ENCODE data around the gene NTSR1.

NTSR1 gene

DNA sequence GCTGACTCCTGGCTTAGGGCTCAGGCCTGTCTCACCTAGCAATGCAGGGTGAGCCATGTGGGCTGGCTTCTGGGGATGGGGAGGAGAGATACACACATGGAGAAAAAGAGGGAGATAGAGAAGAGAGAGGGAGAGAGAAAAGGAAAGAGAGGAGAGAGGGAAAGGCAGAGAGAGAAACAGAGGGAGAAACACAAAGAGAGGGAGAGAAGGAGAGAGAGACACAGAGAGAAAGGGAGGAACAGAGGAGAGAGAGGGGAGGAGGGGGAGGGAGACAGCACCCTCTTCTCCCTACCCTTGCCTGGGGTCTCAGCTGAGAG lies 24.8 kb downstream of the NTSR1 start:
- Histone ChIP-seq H3K18ac (ENCODE audit: low read length) (no peak overlapping the region), H3K4me2 (ENCODE audit: low read length) (no peak overlapping the region), H3K4me3 (ENCODE audit: low read length) (no peak overlapping the region), H3K23ac (ENCODE audit: low read length) (no peak overlapping the region), H3K79me2 (ENCODE audit: control insufficient read depth, insufficient read depth, low read length) (no peaks in the 10 kb centered on the region), H3K4ac (ENCODE audit: low read depth, low read length) (no peak overlapping the region), H2BK5ac (ENCODE audit: low read length) (no peak overlapping the region), H2BK15ac (replicated peaks; ENCODE audit: low read depth) (no peak overlapping the region), H3K4me1 (ENCODE audit: control insufficient read depth, low read depth, low read length) (no peaks in the 10 kb centered on the region), H4K8ac (ENCODE audit: low read depth, low read length) (no peak overlapping the region), H2BK120ac (ENCODE audit: low read depth, low read length) (no peak overlapping the region), H3K36me3 (ENCODE audit: control insufficient read depth, insufficient read depth, low read length) (no peaks in the 10 kb centered on the region), H2AK5ac (ENCODE audit: low read length) (no peak overlapping the region), H3K27ac (ENCODE audit: low read depth, low read length) (no peak overlapping the region), H3K27me3 (ENCODE audit: insufficient read depth, low read length, poor library complexity) (no peaks in the 10 kb centered on the region), H3K56ac (ENCODE audit: low read length) (no peak overlapping the region), H3K79me1 (ENCODE audit: low read length) (no peaks in the 10 kb centered on the region), H4K5ac (ENCODE audit: low read length) (no peak overlapping the region), H3K9ac (ENCODE audit: low read length) (no peak overlapping the region)
- no peak for DNase-seq

DNA sequence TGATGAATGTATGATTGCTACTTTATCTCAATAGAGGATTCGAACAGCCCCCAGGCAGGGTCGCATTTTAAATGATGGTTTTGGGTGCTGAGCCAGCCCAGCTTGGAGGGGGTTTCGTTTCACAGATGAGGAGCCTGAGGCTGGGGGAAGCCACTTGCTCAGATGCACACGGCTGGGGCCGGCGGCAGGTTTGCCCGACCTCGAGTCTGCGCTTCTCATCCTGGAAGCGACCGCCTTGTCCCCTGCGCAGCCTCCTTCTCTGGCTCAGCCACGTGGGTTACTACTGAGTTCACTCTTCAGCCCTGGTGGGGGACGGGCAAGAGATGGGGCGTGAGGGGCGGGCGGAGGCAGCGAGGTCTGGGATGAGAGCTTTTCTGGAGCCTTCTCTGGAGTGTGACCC lies 25.3 kb downstream of the NTSR1 start:
- WGBS (ENCODE audit: extremely low coverage, insufficient coverage, low lambda C conversion rate): no CpG with 5 or more reads among the region's 18 CpGs
- Histone ChIP-seq H3K56ac (ENCODE audit: low read length) (no peak overlapping the region), H3K4me3 (ENCODE audit: low read length) (no peak overlapping the region), H3K4me2 (ENCODE audit: low read length) (no peak overlapping the region), H4K8ac (ENCODE audit: low read depth, low read length) (no peak overlapping the region), H3K79me2 (ENCODE audit: control insufficient read depth, insufficient read depth, low read length) (no peaks in the 10 kb centered on the region), H3K23ac (ENCODE audit: low read length) (no peak overlapping the region), H3K27ac (ENCODE audit: low read depth, low read length) (no peak overlapping the region), H3K4me1 (ENCODE audit: control insufficient read depth, low read depth, low read length) (no peaks in the 10 kb centered on the region), H3K36me3 (ENCODE audit: control insufficient read depth, insufficient read depth, low read length) (no peaks in the 10 kb centered on the region), H3K79me1 (ENCODE audit: low read length) (no peaks in the 10 kb centered on the region), H2BK15ac (replicated peaks; ENCODE audit: low read depth) (no peak overlapping the region), H4K5ac (ENCODE audit: low read length) (no peak overlapping the region), H2AK5ac (ENCODE audit: low read length) (no peak overlapping the region), H3K27me3 (ENCODE audit: insufficient read depth, low read length, poor library complexity) (no peaks in the 10 kb centered on the region), H3K18ac (ENCODE audit: low read length) (no peak overlapping the region), H2BK5ac (ENCODE audit: low read length) (no peak overlapping the region), H3K4ac (ENCODE audit: low read depth, low read length) (no peak overlapping the region), H3K9ac (ENCODE audit: low read length) (no peak overlapping the region), H2BK120ac (ENCODE audit: low read depth, low read length) (no peak overlapping the region)
- DNase-seq: no peak

DNA sequence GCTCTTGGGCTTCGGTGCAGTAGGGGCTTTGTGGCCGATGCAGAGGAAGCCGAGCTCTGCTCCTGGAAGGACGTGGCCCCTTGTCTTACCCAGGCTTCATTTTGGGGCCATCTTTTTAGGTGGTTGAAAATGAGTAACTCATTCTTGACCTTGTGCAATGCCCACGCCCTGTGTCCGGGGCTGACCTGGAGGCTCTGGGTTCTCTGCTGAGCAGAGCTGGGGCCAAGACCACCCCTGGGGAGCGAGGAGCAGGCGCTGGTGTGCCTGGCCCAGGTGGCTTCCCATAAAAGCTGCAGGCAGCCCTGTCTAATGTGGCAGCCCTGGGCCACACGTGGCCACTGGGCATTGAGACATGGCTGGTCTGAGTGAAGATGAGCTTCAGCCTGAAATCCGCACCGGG lies 25.7 kb downstream of the NTSR1 start:
- Histone ChIP-seq H3K27me3 (ENCODE audit: insufficient read depth, low read length, poor library complexity) (no peaks in the 10 kb centered on the region), H3K36me3 (ENCODE audit: control insufficient read depth, insufficient read depth, low read length) (no peaks in the 10 kb centered on the region), H3K4me1 (ENCODE audit: control insufficient read depth, low read depth, low read length) (no peaks in the 10 kb centered on the region), H3K4me3 (ENCODE audit: low read length) (no peak overlapping the region), H3K23ac (ENCODE audit: low read length) (no peak overlapping the region), H3K9ac (ENCODE audit: low read length) (no peak overlapping the region), H2BK5ac (ENCODE audit: low read length) (no peak overlapping the region), H3K18ac (ENCODE audit: low read length) (no peak overlapping the region), H3K56ac (ENCODE audit: low read length) (no peak overlapping the region), H3K79me2 (ENCODE audit: control insufficient read depth, insufficient read depth, low read length) (no peaks in the 10 kb centered on the region), H3K27ac (ENCODE audit: low read depth, low read length) (no peak overlapping the region), H2BK120ac (ENCODE audit: low read depth, low read length) (no peak overlapping the region), H3K4me2 (ENCODE audit: low read length) (no peak overlapping the region), H3K4ac (ENCODE audit: low read depth, low read length) (no peak overlapping the region), H4K8ac (ENCODE audit: low read depth, low read length) (no peak overlapping the region), H4K5ac (ENCODE audit: low read length) (no peak overlapping the region), H3K79me1 (ENCODE audit: low read length) (no peaks in the 10 kb centered on the region), H2AK5ac (ENCODE audit: low read length) (no peak overlapping the region), H2BK15ac (replicated peaks; ENCODE audit: low read depth) (no peak overlapping the region)
- DNase-seq: no peak
- no CpG with 5 or more reads among the region's 11 CpGs for WGBS (ENCODE audit: extremely low coverage, insufficient coverage, low lambda C conversion rate)

DNA sequence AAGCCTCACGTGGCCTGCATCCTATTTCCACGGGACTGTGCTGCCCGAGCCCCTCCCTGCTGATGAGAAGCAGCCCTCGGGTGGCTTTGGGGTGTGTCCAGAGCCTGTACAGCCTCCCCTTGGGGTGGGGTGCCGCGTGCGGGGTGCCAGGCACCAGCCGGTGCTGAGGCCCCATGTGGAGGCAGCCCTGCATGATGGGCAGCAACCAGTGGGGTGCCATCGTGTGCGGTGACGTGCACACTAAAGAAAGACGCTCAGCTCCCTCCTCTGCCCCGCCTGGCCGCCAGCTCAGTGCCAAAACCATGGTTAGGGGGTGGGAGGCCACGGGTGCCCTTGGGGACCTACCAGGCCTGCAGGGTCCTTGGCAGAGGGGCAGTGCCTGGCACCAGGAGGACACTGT lies 26.2 kb downstream of the NTSR1 start:
- no peak for DNase-seq
- Histone ChIP-seq H3K79me1 (ENCODE audit: low read length) (no peaks in the 10 kb centered on the region), H3K79me2 (ENCODE audit: control insufficient read depth, insufficient read depth, low read length) (no peaks in the 10 kb centered on the region), H4K5ac (ENCODE audit: low read length) (no peak overlapping the region), H3K18ac (ENCODE audit: low read length) (no peak overlapping the region), H2BK5ac (ENCODE audit: low read length) (no peak overlapping the region), H3K4me1 (ENCODE audit: control insufficient read depth, low read depth, low read length) (no peaks in the 10 kb centered on the region), H3K27ac (ENCODE audit: low read depth, low read length) (no peak overlapping the region), H2BK15ac (replicated peaks; ENCODE audit: low read depth) (no peak overlapping the region), H2AK5ac (ENCODE audit: low read length) (no peak overlapping the region), H3K27me3 (ENCODE audit: insufficient read depth, low read length, poor library complexity) (no peaks in the 10 kb centered on the region), H2BK120ac (ENCODE audit: low read depth, low read length) (no peak overlapping the region), H3K4me2 (ENCODE audit: low read length) (no peak overlapping the region), H3K36me3 (ENCODE audit: control insufficient read depth, insufficient read depth, low read length) (no peaks in the 10 kb centered on the region), H3K23ac (ENCODE audit: low read length) (no peak overlapping the region), H3K4me3 (ENCODE audit: low read length) (no peak overlapping the region), H3K56ac (ENCODE audit: low read length) (no peak overlapping the region), H3K9ac (ENCODE audit: low read length) (no peak overlapping the region), H4K8ac (ENCODE audit: low read depth, low read length) (no peak overlapping the region), H3K4ac (ENCODE audit: low read depth, low read length) (no peak overlapping the region)
- no CpG with 5 or more reads among the region's 15 CpGs for WGBS (ENCODE audit: extremely low coverage, insufficient coverage, low lambda C conversion rate)

DNA sequence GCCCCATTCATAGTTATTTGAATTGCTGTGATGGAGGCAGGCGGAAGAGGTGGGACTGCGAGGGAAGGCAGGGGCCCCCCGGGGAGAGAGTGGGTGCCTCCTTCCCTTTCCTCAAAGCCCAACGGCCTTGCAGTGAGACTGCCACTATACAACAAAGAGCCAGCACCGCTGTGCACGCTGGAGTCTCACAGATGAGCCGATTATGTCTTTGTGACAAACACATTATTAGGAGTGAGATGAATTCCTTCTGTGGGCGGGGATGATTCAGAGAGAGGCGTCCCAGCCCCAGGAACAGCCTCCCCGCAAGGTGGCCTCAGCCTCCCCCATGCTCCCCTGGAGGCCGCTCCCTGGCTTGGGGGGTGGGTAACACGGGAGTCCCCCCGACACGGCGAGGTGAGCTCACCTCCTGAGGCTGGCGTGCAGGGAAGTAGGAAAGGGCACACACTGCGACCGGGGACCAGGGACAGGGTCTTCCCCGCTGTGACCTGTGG lies 26.7 kb downstream of the NTSR1 start:
- no peaks in the 10 kb centered on the region for H3K27me3 ChIP-seq (ENCODE audit: insufficient read depth, low read length, poor library complexity)
- no peak overlapping the region for H3K4me3 ChIP-seq (ENCODE audit: low read length)
- DNase-seq: no peak
- no peak overlapping the region for H2BK5ac ChIP-seq (ENCODE audit: low read length)
- no peak overlapping the region for H2BK15ac ChIP-seq (replicated peaks; ENCODE audit: low read depth)
- no peak overlapping the region for H2BK120ac ChIP-seq (ENCODE audit: low read depth, low read length)
- H3K36me3 ChIP-seq (ENCODE audit: control insufficient read depth, insufficient read depth, low read length): no peaks in the 10 kb centered on the region
- no peak overlapping the region for H4K8ac ChIP-seq (ENCODE audit: low read depth, low read length)
- no CpG with 5 or more reads among the region's 19 CpGs for WGBS (ENCODE audit: extremely low coverage, insufficient coverage, low lambda C conversion rate)
- H3K79me1 ChIP-seq (ENCODE audit: low read length): no peaks in the 10 kb centered on the region
- H4K5ac ChIP-seq (ENCODE audit: low read length): no peak overlapping the region
- H3K79me2 ChIP-seq (ENCODE audit: control insufficient read depth, insufficient read depth, low read length): no peaks in the 10 kb centered on the region
- no peak overlapping the region for H3K56ac ChIP-seq (ENCODE audit: low read length)
- no peak overlapping the region for H3K4ac ChIP-seq (ENCODE audit: low read depth, low read length)
- no peak overlapping the region for H3K27ac ChIP-seq (ENCODE audit: low read depth, low read length)
- no peak overlapping the region for H3K23ac ChIP-seq (ENCODE audit: low read length)
- H3K9ac ChIP-seq (ENCODE audit: low read length): no peak overlapping the region
- no peak overlapping the region for H3K4me2 ChIP-seq (ENCODE audit: low read length)
- no peak overlapping the region for H3K18ac ChIP-seq (ENCODE audit: low read length)
- no peaks in the 10 kb centered on the region for H3K4me1 ChIP-seq (ENCODE audit: control insufficient read depth, low read depth, low read length)
- no peak overlapping the region for H2AK5ac ChIP-seq (ENCODE audit: low read length)

DNA sequence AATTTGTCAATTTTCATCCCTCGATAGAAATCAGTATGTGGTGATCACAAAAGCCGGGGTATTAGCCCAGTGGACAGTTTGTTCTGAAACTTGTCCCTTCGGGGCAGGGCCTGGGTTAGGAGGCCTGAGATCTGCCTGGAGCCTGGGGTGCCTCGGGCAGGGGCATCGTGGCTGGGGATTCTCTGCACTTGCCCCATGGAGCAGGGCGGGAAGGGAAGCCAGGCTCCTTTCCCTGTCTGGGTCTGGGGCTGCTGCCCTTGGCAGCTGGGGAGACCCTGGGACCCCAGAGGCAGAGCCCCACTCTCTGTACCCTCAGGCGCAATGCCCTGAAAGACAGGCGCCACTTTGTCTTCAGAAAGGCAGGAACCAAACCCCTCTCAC lies 27.4 kb downstream of the NTSR1 start:
- no CpG with 5 or more reads among the region's 8 CpGs for WGBS (ENCODE audit: extremely low coverage, insufficient coverage, low lambda C conversion rate)
- no peaks in the 10 kb centered on the region for H3K79me2 ChIP-seq (ENCODE audit: control insufficient read depth, insufficient read depth, low read length)

More for the DNA sequence above, 27.4 kb downstream of the NTSR1 start:
- H2BK5ac ChIP-seq (ENCODE audit: low read length): no peak overlapping the region
- H2BK120ac ChIP-seq (ENCODE audit: low read depth, low read length): no peak overlapping the region
- H2AK5ac ChIP-seq (ENCODE audit: low read length): no peak overlapping the region
- H4K5ac ChIP-seq (ENCODE audit: low read length): no peak overlapping the region
- H3K23ac ChIP-seq (ENCODE audit: low read length): no peak overlapping the region
- H3K9ac ChIP-seq (ENCODE audit: low read length): no peak overlapping the region
- H4K8ac ChIP-seq (ENCODE audit: low read depth, low read length): no peak overlapping the region
- no peak overlapping the region for H3K4ac ChIP-seq (ENCODE audit: low read depth, low read length)
- H3K27ac ChIP-seq (ENCODE audit: low read depth, low read length): no peak overlapping the region
- H2BK15ac ChIP-seq (replicated peaks; ENCODE audit: low read depth): no peak overlapping the region
- H3K4me1 ChIP-seq (ENCODE audit: control insufficient read depth, low read depth, low read length): no peaks in the 10 kb centered on the region
- H3K18ac ChIP-seq (ENCODE audit: low read length): no peak overlapping the region
- no peaks in the 10 kb centered on the region for H3K36me3 ChIP-seq (ENCODE audit: control insufficient read depth, insufficient read depth, low read length)
- H3K4me3 ChIP-seq (ENCODE audit: low read length): no peak overlapping the region
- DNase-seq: no peak
- no peak overlapping the region for H3K56ac ChIP-seq (ENCODE audit: low read length)
- H3K79me1 ChIP-seq (ENCODE audit: low read length): no peaks in the 10 kb centered on the region
- no peak overlapping the region for H3K4me2 ChIP-seq (ENCODE audit: low read length)
- H3K27me3 ChIP-seq (ENCODE audit: insufficient read depth, low read length, poor library complexity): no peaks in the 10 kb centered on the region
